Neural crest cell (in vitro differentiated cells): ENCODE results near the gene CLCN5. TPM values are rescaled to one million over a fixed set of nuclear protein-coding genes. Genes with fewer than 3 reads are reported as not detected.

Experiments used
- DNase-seq: peaks from one replicate; pipeline ENCODE4 v3.0.0; 2021; ENCODE audit warnings: low read depth, mixed read lengths, low spot score
- H3K27ac Mint-ChIP-seq: one replicate; pipeline ENCODE4 v1.8.0; 2021; ENCODE audit warnings: mild to moderate bottlenecking, mixed read lengths; ENCODE audit not compliant: unreplicated experiment
- H3K27me3 Mint-ChIP-seq: 2 replicates; pipeline ENCODE4 v1.8.0; 2021; ENCODE audit warnings: low read depth, mild to moderate bottlenecking, mixed read lengths
- H3K36me3 Mint-ChIP-seq: 2 replicates; pipeline ENCODE4 v1.8.0; 2021; ENCODE audit warnings: low read depth, mild to moderate bottlenecking, mixed read lengths
- H3K4me1 Mint-ChIP-seq: 2 replicates; pipeline ENCODE4 v1.8.0; 2021; ENCODE audit warnings: mixed read lengths
- H3K4me3 Mint-ChIP-seq: one replicate; pipeline ENCODE4 v1.8.0; 2021; ENCODE audit warnings: mild to moderate bottlenecking, mixed read lengths
- H3K9me3 Mint-ChIP-seq: 2 replicates; pipeline ENCODE4 v1.8.0; 2021; ENCODE audit warnings: mixed read lengths
- CTCF ChIP-seq: fragments of 200-600 bp; sonication (generic); conservative IDR thresholded peaks from 2 replicates; pipeline ENCODE4 v1.5.0; 2021; ENCODE audit warnings: antibody characterized with exemption, mild to moderate bottlenecking
- total RNA-seq: library from RNA; stranded (reverse); gene quantifications from 2 replicates; pipeline ENCODE4 v1.2.1, GENCODE V29; 2021

The CLCN5 gene
- total RNA-seq, 1 donor from 2014 or later: 16.7 TPM

DNA sequence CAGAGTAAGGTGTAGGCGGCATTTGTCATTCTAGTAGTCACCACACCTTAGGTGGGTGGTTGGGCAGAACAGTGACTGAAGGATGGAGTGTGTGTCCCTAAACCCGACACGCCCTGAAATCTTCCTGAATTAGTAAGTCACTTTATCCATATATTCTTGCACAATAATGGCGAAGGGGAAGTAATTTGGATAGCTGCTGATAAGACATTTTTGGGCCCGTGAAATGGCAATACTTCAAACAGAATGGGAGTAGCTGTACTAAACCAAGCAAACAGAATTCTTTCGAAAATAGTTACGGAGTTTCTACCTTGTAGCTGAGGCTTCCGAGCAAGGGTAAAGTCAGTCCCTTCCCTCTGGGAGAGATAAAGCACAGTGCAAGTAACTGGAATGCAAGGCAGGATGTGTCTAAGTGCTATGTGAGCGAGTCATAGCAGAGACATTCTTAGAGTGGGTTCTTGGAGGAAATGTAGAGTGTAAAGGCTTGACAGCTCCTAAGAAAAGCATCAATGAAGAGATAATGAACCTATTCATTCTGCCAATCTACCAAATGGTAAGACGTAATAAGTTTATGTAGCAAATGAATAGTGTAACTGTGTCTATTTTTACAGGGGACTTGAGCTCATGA lies 72.8 kb downstream of the CLCN5 start:
- no peaks in the 10 kb centered on the region for H3K27me3 Mint-ChIP-seq

DNA sequence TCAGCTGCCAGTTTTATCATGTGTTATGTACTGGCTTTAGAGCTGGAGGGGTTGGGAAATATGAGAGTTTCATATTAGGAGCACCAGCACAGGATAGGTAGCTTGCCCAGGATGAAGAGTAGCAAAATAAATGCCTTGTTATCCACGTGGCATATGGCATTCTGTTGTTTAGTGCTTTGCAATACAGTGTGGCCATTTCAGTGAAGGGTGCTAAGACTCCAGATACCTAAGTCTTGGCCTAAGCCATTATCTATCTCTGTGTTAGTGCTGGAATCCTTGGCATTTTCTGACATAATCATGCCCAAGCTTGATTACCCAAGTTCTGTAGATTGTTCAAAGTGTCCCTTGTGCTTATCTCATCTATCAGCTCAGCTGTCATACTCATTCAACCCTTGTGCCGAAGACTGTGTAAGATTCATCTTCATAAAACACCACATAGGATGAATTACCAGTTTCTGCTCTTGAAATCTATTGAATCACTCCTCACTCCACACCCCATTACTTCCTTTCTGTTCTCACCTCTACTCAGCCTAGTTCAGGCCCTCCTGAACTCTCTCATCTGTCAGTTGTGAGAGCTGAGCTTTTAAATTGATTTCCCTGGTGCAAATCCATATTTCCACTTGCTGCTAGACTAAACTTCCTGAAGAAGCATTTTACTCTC lies 73.5 kb downstream of the CLCN5 start:
- no peak for DNase-seq
- TF ChIP-seq CTCF: no peak
- no peaks in the 10 kb centered on the region for H3K27me3 Mint-ChIP-seq
- H3K36me3 Mint-ChIP-seq: peaks cover 4% of the 10 kb centered on the region
- H3K4me3 Mint-ChIP-seq: no peak overlapping the region
- H3K4me1 Mint-ChIP-seq: peaks cover 31% of the 10 kb centered on the region
- H3K9me3 Mint-ChIP-seq: peaks cover 14% of the 10 kb centered on the region
- no peak overlapping the region for H3K27ac Mint-ChIP-seq

More for the DNA sequence above, 72.8 kb downstream of the CLCN5 start:
- no peak for TF ChIP-seq CTCF
- Mint-ChIP-seq H3K4me3 (peak overlapping the region; percentile 43), H3K36me3 (peaks cover 4% of the 10 kb centered on the region), H3K27ac (no peak overlapping the region), H3K9me3 (peaks cover 14% of the 10 kb centered on the region), H3K4me1 (peaks cover 31% of the 10 kb centered on the region)
- no peak for DNase-seq

DNA sequence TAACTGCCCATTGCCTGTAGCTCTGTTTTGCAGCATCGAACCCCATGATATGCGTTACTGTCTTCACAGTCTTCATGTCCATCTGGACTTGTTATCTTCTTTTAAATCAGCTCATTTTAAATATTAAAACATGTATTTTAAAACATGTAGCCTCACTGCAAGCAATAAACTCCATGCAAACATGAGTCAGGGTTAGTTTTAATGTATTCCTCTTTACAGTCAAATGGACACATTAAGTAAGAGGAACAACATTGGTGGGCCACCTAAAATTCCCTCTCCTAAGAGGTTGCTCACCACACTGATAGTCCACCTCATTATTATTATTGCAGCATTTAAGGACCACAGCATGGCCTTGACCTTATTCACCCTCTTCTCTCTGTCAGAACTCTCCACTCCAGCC lies 74.1 kb downstream of the CLCN5 start:
- H3K4me1 Mint-ChIP-seq: peaks cover 30% of the 10 kb centered on the region
- no peak for DNase-seq
- no peak overlapping the region for H3K4me3 Mint-ChIP-seq
- H3K27me3 Mint-ChIP-seq: no peaks in the 10 kb centered on the region
- peaks cover 11% of the 10 kb centered on the region for H3K9me3 Mint-ChIP-seq
- H3K27ac Mint-ChIP-seq: no peak overlapping the region
- no peak for TF ChIP-seq CTCF
- peaks cover 4% of the 10 kb centered on the region for H3K36me3 Mint-ChIP-seq

- DNase-seq: no peak
- peaks cover 9% of the 10 kb centered on the region for H3K9me3 Mint-ChIP-seq
- no peak for TF ChIP-seq CTCF
- H3K4me3 Mint-ChIP-seq: no peak overlapping the region
- H3K27ac Mint-ChIP-seq: no peak overlapping the region
- no peaks in the 10 kb centered on the region for H3K27me3 Mint-ChIP-seq
- H3K4me1 Mint-ChIP-seq: peaks cover 11% of the 10 kb centered on the region
- peaks cover 4% of the 10 kb centered on the region for H3K36me3 Mint-ChIP-seq
Measured at GRCh38 chrX:49999087-49999486, 76.7 kb downstream of the CLCN5 start.

DNA sequence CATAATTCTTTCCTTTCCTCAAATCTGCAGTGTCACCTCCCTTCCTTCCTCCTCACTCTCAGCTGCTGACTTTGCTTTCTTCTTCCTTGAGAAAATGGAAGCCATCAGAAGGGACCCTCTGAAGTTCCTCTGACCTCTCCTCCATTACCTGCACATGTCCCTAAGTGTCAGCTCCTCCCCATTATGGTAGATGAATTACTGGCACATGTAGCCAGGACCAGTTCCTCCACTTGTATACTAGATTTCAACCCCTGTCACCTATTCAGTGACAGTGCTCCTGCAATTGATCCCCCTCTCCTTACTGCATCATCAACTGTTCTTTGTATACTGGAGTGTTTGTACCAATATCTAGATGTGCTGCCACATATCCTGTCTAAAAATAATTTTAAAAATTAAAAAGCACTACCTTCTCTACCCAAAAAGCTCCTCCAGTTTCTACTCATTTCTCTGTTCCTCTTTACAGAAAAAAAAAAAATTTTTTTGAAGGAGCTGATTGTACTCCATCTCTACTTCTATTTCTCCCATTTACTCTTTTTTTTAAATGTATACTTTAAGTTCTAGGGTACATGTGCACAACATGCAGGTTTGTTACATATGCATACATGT lies 78.6 kb downstream of the CLCN5 start:
- H3K4me1 Mint-ChIP-seq: peaks cover 4% of the 10 kb centered on the region
- no peak overlapping the region for H3K4me3 Mint-ChIP-seq
- no peak for TF ChIP-seq CTCF
- H3K27ac Mint-ChIP-seq: no peak overlapping the region
- H3K27me3 Mint-ChIP-seq: no peaks in the 10 kb centered on the region
- H3K36me3 Mint-ChIP-seq: no peaks in the 10 kb centered on the region
- no peak for DNase-seq
- H3K9me3 Mint-ChIP-seq: peaks cover 9% of the 10 kb centered on the region
